Measurements from ENCODE around the gene MMP14.
"Not testable (repeated sequence)": the region's sequence is repeated elsewhere in the genome, so short reads cannot be mapped to it uniquely, and the experiment has no call there.

The MMP14 gene

GRCh38 chr14:22836301-22837113 lies at the start of gene MMP14:
Gene MMP14, plus strand, starts transcription at chr14:22836585. Its CDS starts 233 bp downstream, at chr14:22836818.
- no peak for DNase-seq (ENCODE audit: low read depth)

GRCh38 chr14:22786685-22787084 lies 49.7 kb upstream of the MMP14 start:
- no peak for DNase-seq (ENCODE audit: low read depth)

GRCh38 chr14:22791301-22791700 lies 45.1 kb upstream of the MMP14 start:
- no peak for DNase-seq (ENCODE audit: low read depth)

GRCh38 chr14:22792158-22792557 lies 44.2 kb upstream of the MMP14 start:
- DNase-seq (ENCODE audit: low read depth) = no peak

GRCh38 chr14:22793550-22793949 lies 42.8 kb upstream of the MMP14 start:
- not testable (repeated sequence) for DNase-seq (ENCODE audit: low read depth)

GRCh38 chr14:22793976-22794375 lies 42.4 kb upstream of the MMP14 start:
- no peak for DNase-seq (ENCODE audit: low read depth)

- no peak for DNase-seq (ENCODE audit: low read depth)
Observed at GRCh38 chr14:22794551-22794951, 41.8 kb upstream of the MMP14 start.

- DNase-seq (ENCODE audit: low read depth) = no peak
Observed at GRCh38 chr14:22796087-22796707, 40.2 kb upstream of the MMP14 start.

GRCh38 chr14:22797017-22797917 lies 39.1 kb upstream of the MMP14 start:
- no peak for DNase-seq (ENCODE audit: low read depth)

GRCh38 chr14:22798528-22798927 lies 37.9 kb upstream of the MMP14 start:
- no peak for DNase-seq (ENCODE audit: low read depth)

GRCh38 chr14:22800346-22800745 lies 36.0 kb upstream of the MMP14 start:
- no peak for DNase-seq (ENCODE audit: low read depth)

GRCh38 chr14:22801716-22802115 lies 34.7 kb upstream of the MMP14 start:
- DNase-seq (ENCODE audit: low read depth) = no peak

- DNase-seq (ENCODE audit: low read depth) = no peak
Observed at GRCh38 chr14:22802860-22803686, 33.3 kb upstream of the MMP14 start.

- DNase-seq (ENCODE audit: low read depth) = no peak
Observed at GRCh38 chr14:22803687-22803974, 32.8 kb upstream of the MMP14 start.

GRCh38 chr14:22805235-22805634 lies 31.1 kb upstream of the MMP14 start:
- DNase-seq (ENCODE audit: low read depth) = not testable (repeated sequence)

- DNase-seq (ENCODE audit: low read depth) = no peak
Observed at GRCh38 chr14:22807432-22808087, 28.8 kb upstream of the MMP14 start.

GRCh38 chr14:22808388-22809209 lies 27.8 kb upstream of the MMP14 start:
- DNase-seq (ENCODE audit: low read depth) = no peak

GRCh38 chr14:22811722-22812121 lies 24.7 kb upstream of the MMP14 start:
- DNase-seq (ENCODE audit: low read depth) = no peak

GRCh38 chr14:22812744-22813143 lies 23.6 kb upstream of the MMP14 start:
- no peak for DNase-seq (ENCODE audit: low read depth)

GRCh38 chr14:22813145-22813544 lies 23.2 kb upstream of the MMP14 start:
- DNase-seq (ENCODE audit: low read depth) = no peak

Data from stimulated activated CD8-positive, alpha-beta memory T cell treated with anti-CD3 and anti-CD28 coated beads, Interleukin-7, amount 100 ng/mL, for 24 hours (primary cell).